Measurements from ENCODE around the gene NUP88. TPM values are rescaled to one million over a fixed set of nuclear protein-coding genes. Genes with fewer than 3 reads are reported as not detected.

NUP88 gene
- 100 to 1,000 TPM; 129 to 142 TPM for total RNA-seq
- polyA plus RNA-seq (2013, experiment 1 of 2), result 71.6 TPM
- 61.3 TPM for polyA plus RNA-seq (2013, experiment 2 of 2)
- 73.4 to 303 (median 122) reads per million in 172 experiments for total RNA-seq

GRCh38 chr17:5419356-5419958 is at the start of gene NUP88:
TSS of gene NUP88 (minus strand) at chr17:5419662. CDS start at chr17:5419650, 12 bp downstream.
- no peaks in the 10 kb centered on the region for H3K9me3 ChIP-seq (ENCODE audit: control insufficient read depth in 1 of 2, insufficient read depth in 1 of 2, low read length in 2 of 2)
- intact Hi-C loops (cut with DNase I, micrococcal nuclease), result loop anchor here (2.0 to 10.0 kb wide), 4 partner anchors 65 to 1018 kb away; partner anchors contain the start of genes DERL2 (in 2 of the 2), MIS12 (in 2 of the 2), AIPL1 (in 1 of the 2) and RABEP1 (in 1 of the 2)
- peak within 1 kb of the TSS; percentile 98 to 99 for H3K27ac ChIP-seq (ENCODE audit: low read depth in 1 of 2, low read length in 2 of 2)
- peaks cover 61% of the 10 kb centered on the region for H3K36me3 ChIP-seq (ENCODE audit: insufficient read depth, low read length)
- Mint-ChIP-seq H3K4me3 (peak within 1 kb of the TSS; percentile 93), H3K36me3 (ENCODE audit: low read depth) (peaks cover 74% of the 10 kb centered on the region), H3K4me1 (ENCODE audit: low read depth) (peaks cover 59% of the 10 kb centered on the region), H3K9me3 (no peaks in the 10 kb centered on the region), H3K27ac (peak within 1 kb of the TSS; percentile 98), H3K27me3 (no peaks in the 10 kb centered on the region)
- TF ChIP-seq, protein P1, sequence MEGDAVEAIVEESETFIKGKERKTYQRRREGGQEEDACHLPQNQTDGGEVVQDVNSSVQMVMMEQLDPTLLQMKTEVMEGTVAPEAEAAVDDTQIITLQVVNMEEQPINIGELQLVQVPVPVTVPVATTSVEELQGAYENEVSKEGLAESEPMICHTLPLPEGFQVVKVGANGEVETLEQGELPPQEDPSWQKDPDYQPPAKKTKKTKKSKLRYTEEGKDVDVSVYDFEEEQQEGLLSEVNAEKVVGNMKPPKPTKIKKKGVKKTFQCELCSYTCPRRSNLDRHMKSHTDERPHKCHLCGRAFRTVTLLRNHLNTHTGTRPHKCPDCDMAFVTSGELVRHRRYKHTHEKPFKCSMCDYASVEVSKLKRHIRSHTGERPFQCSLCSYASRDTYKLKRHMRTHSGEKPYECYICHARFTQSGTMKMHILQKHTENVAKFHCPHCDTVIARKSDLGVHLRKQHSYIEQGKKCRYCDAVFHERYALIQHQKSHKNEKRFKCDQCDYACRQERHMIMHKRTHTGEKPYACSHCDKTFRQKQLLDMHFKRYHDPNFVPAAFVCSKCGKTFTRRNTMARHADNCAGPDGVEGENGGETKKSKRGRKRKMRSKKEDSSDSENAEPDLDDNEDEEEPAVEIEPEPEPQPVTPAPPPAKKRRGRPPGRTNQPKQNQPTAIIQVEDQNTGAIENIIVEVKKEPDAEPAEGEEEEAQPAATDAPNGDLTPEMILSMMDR (IDR thresholded peaks at IDR 0.05), result no peak
- peaks cover 31% of the 10 kb centered on the region for H3K4me1 ChIP-seq (ENCODE audit: insufficient read depth, low read length)
- H3K4me3 ChIP-seq (ENCODE audit: low read length), result peak within 1 kb of the TSS; percentile 76
- peak; percentile 87 to 98 (median 92) for DNase-seq
- CTCF ChIA-PET, result interaction anchor here (0.8 to 3.6 kb wide), 4 partner anchors 17 to 227 kb away, joined by 3 to 48 read pairs (median 4); partner anchors contain the start of gene C1QBP
- ATAC-seq (ENCODE audit: poor library complexity), result peak; percentile 86
- H3K27me3 ChIP-seq (ENCODE audit: control insufficient read depth in 1 of 2, insufficient read depth in 2 of 2, low read length in 2 of 2), result no peaks in the 10 kb centered on the region
- POLR2A ChIA-PET, result interaction anchor here (0.5 to 2.3 kb wide), 29 partner anchors 10 to 1800 kb away, joined by 3 to 37 read pairs (median 4); partner anchors contain the start of genes ACADVL, C17orf107, C1QBP and CYB5D2

DNA sequence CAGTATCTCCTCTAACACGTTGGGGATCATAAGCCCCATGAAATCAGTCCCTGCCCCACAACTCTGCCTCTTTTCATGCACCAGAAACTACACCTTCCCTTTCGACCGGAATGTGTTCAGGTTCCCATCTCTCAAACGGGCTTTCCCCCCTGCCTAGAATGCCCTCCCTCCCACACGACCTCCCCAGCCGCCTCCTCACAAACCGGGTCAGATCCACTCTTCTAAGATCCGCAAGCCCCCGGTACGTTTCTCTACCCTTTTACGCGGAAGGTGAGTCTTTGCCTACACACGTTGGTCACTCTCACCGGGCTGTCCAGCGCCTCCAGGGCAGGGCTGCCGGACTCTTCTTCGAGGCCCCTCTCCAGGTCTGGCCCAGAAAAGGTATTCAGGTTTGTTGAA is 48.6 kb upstream of the NUP88 start:
- no peaks in the 10 kb centered on the region for H3K9me3 Mint-ChIP-seq
- no peaks in the 10 kb centered on the region for H3K9me3 ChIP-seq (ENCODE audit: control insufficient read depth in 1 of 2, insufficient read depth in 1 of 2, low read length in 2 of 2)
- TF ChIP-seq, protein P1 (IDR thresholded peaks at IDR 0.05), result no peak
- no peaks in the 10 kb centered on the region for H3K27me3 ChIP-seq (ENCODE audit: control insufficient read depth in 1 of 2, insufficient read depth in 2 of 2, low read length in 2 of 2)
- no peak overlapping the region for H3K27ac ChIP-seq (ENCODE audit: low read depth in 1 of 2, low read length in 2 of 2)
- H3K4me3 Mint-ChIP-seq, result peak overlapping the region; percentile 69
- peak; percentile 39 for ATAC-seq (ENCODE audit: poor library complexity)
- peak overlapping the region; percentile 86 for H3K4me3 ChIP-seq (ENCODE audit: low read length)
- H3K4me1 ChIP-seq (ENCODE audit: insufficient read depth, low read length), result peaks cover 24% of the 10 kb centered on the region
- no peaks in the 10 kb centered on the region for H3K27me3 Mint-ChIP-seq
- H3K27ac Mint-ChIP-seq, result peak overlapping the region; percentile 0
- peaks cover 12% of the 10 kb centered on the region for H3K36me3 ChIP-seq (ENCODE audit: insufficient read depth, low read length)
- ChIA-PET CTCF (interaction anchor here (2.2 kb wide), 1 partner anchor 29 kb away, joined by 21 read pairs; the partner anchor contains the start of gene C1QBP), POLR2A (interaction anchor here (1.2 to 2.8 kb wide), 5 partner anchors 17 to 276 kb away, joined by 3 to 33 read pairs (median 4); partner anchors contain the start of genes C1QBP, DERL2, MIS12 and NUP88)
- peak in 3 of 14 experiments; percentile 1 to 38 (median 37) for DNase-seq
- peaks cover 43% of the 10 kb centered on the region for H3K4me1 Mint-ChIP-seq (ENCODE audit: low read depth)
- intact Hi-C loops (cut with DNase I, micrococcal nuclease), result loop anchor here (1.0 to 2.0 kb wide), 5 partner anchors 19 to 277 kb away; partner anchors contain the start of genes C1QBP (in 1 of the 2), DERL2 (in 1 of the 2), MIS12 (in 1 of the 2) and RPAIN (in 1 of the 2)
- H3K36me3 Mint-ChIP-seq (ENCODE audit: low read depth), result peaks cover 19% of the 10 kb centered on the region

DNA sequence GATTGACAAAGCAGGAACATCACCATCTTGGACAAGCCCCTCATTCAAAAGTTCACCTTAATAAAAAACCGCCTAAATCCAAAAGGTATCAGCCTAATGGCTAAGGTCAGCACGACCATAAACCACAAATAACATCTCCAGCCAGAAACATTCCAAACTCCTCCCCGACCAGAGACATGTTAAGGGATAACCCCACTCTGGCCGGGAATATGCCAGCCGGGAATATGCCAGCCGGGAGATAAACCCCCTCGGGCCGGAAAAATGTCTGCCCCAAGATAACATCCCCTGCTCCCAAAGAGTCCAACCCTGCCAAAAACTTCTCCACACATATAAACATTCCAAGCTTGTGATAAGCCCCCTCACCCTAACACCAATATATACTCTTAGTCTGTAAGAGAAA is 48.0 kb upstream of the NUP88 start:
- DNase-seq (no peak), ATAC-seq (ENCODE audit: poor library complexity) (no peak)
- Mint-ChIP-seq H3K4me1 (ENCODE audit: low read depth) (peaks cover 43% of the 10 kb centered on the region), H3K27me3 (no peaks in the 10 kb centered on the region), H3K36me3 (ENCODE audit: low read depth) (peaks cover 14% of the 10 kb centered on the region), H3K27ac (peak overlapping the region; percentile 0), H3K9me3 (no peaks in the 10 kb centered on the region), H3K4me3 (peak overlapping the region; percentile 69)
- Histone ChIP-seq H3K27me3 (ENCODE audit: control insufficient read depth in 1 of 2, insufficient read depth in 2 of 2, low read length in 2 of 2) (no peaks in the 10 kb centered on the region), H3K27ac (ENCODE audit: low read depth in 1 of 2, low read length in 2 of 2) (no peak overlapping the region), H3K4me1 (ENCODE audit: insufficient read depth, low read length) (peaks cover 24% of the 10 kb centered on the region), H3K9me3 (ENCODE audit: control insufficient read depth in 1 of 2, insufficient read depth in 1 of 2, low read length in 2 of 2) (no peaks in the 10 kb centered on the region), H3K4me3 (ENCODE audit: low read length) (peak overlapping the region; percentile 86), H3K36me3 (ENCODE audit: insufficient read depth, low read length) (peaks cover 10% of the 10 kb centered on the region)
- POLR2A ChIA-PET, result interaction anchor here (1.5 to 2.8 kb wide), 3 partner anchors 18 to 45 kb away, joined by 3 to 33 read pairs (median 7); partner anchors contain the start of genes C1QBP, DERL2 and MIS12
- CTCF ChIA-PET, result interaction anchor here (2.2 kb wide), 1 partner anchor 29 kb away, joined by 21 read pairs; the partner anchor contains the start of gene C1QBP
- TF ChIP-seq, protein P1 (IDR thresholded peaks at IDR 0.05), result no peak
- intact Hi-C loops (cut with DNase I, micrococcal nuclease), result no loop called here
